HG02759 (cell line): ENCODE data around the gene ZSCAN25.
A peak's percentile ranks its signal among the peaks of the same experiment; 100 is the strongest.
"Not testable (repeated sequence)": the region's sequence is repeated elsewhere in the genome, so short reads cannot be mapped to it uniquely, and the experiment has no call there.

Source experiments
- ATAC-seq: cut with Tn5 transposase; IDR thresholded peaks from one replicate; pipeline ENCODE4 v1.9.1; 2021; ENCODE audit warnings: mild to moderate bottlenecking, moderate library complexity; ENCODE audit not compliant: unreplicated experiment

ZSCAN25 gene

DNA sequence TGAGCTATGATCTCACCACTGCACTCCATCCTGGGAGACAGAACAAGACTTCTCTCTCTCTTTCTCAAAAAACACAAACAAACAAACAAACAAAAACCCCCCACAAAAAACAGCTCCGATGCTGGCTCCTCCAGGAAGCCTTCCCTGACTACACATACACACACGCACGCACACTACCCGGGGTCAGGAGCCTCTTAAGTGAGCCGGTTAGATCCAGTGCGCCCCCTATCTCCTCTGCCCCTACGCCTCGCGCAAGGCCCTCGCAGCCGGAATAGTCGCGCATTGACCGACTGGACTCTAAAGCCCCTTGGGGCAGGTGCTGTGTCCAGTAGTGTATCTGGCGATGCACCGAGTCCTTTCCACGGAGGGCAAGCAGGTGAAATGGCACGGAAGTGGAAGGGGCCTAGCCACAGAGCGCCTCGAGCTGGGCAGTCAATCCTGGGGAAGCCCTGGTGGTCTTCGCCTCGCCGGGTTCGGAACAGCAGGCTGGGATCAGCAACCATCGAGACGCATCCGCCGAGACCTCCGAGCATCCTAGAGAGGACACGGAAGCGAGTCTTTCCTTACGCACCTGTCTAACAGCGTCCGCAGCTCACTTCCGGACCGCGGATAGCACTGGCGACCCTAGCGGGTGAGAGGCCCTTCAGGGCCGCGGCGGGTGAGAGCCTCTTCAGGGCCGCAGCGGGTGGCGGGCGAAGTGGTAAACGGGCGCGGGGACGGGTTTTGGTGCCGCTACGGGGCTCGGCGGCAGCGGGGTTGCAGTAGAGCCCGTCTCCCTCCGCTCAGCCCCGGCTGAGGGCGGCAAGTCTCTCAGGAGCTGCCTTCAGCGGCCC lies at the start of gene ZSCAN25:
Gene ZSCAN25, plus strand, starts transcription at position 588 of the 833 bp plus-strand sequence. CDS start 2,661 bp downstream, outside the sequence.
- peak; percentile 95 for ATAC-seq

DNA sequence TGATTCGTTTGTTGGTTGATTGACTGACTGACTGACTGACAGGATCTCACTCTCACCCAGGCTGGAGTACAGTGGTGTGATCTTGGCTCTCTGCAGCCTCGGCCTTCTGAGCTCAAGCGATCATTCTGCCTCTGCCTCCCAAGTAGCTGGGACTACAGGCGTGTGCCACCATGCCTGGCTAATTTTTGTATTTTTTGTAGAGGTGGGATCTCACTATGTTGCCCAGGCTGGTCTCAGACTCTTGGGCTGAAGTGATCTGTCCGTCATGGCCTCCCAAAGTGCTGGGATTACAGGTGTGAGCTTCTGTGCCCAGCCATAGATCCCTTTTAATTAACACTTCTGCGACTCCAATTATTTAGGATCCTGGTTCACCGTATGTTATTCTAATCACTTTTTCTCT lies 48.0 kb upstream of the ZSCAN25 start:
- not testable (repeated sequence) for ATAC-seq

DNA sequence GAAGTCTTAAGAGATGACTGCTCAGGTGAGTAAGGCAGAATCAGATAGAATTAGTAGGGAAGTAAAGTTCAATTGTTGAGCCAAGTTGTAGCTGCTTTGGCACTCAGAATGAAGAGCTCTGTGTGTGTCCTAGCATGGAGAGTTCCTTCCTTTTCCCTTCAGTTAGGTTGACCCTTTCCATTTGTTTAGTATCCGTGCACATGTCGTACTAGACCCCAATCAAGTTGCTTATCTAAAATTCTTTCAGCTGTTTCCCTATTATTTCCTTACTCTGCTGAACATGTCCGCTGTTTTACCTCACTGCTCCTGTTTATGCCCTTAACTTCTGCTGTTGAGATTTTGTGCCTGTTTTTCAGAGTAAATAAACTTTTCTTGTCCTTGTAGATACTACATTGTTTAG lies 45.0 kb upstream of the ZSCAN25 start:
- ATAC-seq, result no peak

DNA sequence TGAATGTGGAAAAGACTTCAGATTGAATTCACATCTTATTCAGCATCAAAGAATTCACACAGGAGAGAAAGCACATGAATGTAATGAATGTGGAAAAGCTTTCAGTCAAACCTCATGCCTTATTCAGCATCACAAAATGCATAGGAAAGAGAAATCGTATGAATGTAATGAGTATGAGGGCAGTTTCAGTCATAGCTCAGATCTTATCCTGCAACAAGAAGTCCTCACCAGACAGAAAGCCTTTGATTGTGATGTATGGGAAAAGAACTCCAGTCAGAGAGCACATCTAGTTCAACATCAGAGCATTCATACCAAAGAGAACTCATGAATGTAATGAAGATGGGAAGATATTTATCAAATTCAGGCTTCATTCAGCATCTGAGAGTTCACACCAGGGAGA lies 43.5 kb upstream of the ZSCAN25 start:
- ATAC-seq, result no peak

DNA sequence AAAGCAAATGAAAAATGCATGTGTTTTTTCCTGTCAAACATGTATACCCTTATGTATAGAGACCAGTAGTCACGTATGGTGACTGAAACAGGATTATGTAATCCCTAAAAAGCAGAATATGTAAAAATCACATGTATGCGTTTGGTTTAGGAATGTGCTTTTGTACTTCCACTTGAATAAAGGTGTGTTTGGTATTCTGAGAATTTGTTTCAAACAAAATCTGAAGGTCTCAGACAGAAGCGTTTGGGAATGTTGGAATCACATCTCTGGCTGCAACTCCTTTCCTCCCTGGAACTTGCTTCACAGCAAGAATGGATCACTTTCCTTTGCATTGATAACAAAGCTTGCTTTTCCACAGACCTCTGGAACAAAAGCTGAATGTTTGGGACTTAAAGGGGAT lies 40.5 kb upstream of the ZSCAN25 start:
- ATAC-seq, result no peak

DNA sequence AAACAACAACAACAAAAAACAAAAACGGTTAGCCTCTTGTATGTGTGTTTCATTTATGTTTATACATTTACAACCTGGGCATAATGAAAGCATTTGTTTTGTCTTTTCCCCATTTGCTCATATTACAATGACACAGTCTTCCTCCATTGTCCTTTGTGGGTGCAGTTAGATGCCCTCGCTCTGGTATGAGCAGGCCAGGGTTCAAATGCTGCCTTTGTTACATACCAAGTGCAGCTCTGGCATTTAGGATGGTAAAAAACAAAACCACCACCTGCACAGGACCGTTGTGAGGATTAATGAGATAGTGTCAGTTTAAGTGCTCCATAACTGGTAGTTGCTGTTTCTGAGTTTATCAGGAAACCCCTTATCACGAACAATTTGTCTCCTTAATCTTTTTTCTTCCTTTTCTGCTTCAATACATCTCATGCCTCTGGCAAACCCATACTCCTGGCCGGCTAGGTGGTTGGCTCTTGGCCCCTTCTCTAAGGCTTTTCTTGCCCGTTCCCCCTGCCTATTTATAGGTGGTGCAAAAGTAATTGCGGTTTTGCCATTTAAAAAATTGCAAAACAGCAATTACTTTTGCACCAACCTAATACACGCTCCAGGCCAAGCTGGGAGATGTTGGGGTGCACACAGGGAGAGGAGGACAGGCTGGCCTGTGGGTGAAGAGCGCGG lies 37.3 kb upstream of the ZSCAN25 start:
- no peak for ATAC-seq

DNA sequence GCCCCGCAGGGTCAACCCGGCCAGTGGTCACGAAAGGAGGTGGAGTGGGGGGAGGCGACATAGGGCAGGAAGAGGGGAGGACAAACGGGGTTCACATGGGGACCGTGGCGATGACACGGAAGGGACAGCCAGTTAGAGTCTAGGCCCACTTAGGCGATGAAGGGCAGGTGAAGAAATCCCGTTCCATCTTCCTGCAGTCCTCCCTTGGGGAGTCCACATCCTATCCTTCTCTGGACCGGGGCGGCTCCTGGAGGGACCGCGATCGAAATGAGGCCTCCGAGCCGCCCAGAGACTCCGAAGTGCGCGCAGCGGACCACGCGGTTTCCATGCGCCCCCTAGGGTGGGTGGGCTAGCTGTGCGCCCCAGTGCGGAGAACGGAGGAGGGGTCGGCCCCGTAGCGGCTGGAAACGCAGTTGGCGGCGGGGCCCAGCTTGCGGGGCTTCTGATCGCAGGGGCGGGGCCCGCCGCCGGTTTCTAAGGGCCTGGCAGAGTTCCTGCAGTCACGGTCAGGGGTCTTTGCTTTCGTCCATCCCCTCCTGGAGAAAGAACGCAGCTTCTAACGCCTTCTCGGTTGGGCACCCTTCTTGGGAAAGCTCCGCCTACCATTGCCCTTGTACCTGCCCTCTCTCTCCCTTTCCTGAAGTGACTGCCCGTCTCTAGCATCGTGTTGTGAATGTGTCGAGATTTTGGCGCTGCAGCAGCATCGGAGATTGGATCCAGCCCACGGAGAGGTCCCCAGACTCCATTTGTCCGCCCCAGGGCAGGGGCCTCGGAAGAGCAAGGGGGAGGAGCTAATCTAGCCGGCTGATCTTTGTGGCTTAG lies 36.6 kb upstream of the ZSCAN25 start:
- ATAC-seq, result peak; percentile 44

DNA sequence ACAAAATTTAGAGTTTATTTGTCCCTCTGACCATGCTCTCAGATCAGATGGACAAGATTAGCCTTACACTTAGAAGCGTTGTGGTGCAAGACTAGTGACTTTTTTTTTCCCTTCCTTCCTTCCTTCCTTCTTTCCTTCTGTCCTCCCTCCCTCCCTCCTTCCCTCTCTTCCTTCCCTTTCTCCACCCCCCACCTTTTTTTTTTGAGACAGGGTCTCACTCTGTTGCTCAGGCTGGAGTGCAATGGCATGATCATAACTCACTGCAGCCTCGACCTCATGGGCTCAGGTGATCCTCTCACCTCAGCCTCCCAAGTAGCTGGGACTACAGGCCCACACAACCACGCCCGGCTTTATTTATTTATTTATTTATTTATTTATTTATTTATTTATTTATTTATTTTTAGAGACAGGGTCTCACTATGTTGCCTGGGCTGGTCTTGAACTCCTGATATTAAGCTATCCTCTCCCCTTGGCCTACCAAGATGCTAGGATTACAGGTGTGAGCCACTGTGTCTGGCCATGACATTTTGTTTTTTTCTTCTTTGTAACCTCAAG lies 35.9 kb upstream of the ZSCAN25 start:
- not testable (repeated sequence) for ATAC-seq

DNA sequence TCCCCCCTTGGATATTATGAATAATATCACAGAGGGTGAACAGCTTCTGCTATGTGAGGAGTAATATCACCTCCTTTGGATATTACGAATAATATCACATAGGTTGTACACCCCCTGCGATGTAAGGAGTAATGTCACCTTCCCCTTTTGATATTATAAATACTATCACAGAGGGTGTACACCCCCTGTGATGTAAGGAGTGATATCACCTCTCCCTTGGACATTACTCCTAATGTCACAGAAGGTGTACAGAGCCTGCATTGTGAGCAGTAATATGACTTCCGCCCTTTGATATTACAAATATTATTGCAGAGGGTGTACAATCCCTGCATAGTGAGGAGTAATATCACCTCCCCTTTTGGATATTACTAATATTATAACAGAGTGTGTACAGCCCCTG lies 27.9 kb upstream of the ZSCAN25 start:
- no peak for ATAC-seq

DNA sequence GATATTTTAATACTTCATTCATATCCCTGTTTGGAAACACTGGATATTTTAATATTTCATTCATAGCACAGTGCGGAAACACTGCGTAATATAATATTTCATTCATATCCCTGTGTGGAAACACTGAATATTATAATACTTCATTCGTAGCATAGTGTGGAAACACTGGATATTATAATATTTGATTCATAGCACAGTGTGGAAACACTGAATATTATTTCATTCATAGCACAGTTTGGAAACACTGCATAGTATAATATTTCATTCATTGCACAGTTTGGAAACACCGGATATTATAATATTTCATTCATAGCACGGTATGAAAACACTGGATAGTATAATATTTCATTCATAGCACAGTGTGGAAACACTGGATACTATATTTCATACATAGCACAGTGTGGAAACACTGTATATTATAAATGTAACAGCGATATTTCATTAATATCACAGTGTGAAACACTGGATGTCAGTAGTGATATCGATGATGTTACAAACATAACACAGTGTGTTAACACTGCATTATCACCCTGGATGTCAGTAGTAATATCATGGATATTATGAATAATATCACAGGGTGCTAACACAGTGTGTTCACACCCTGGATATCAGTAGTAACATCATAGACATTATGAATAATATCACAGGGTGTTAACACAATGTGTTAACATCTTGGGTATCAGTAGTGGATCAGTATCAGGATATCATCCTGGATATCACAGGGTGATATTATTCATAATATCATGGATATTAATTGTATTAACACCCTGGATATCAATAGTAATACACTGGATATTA lies 21.6 kb upstream of the ZSCAN25 start:
- ATAC-seq, result no peak

DNA sequence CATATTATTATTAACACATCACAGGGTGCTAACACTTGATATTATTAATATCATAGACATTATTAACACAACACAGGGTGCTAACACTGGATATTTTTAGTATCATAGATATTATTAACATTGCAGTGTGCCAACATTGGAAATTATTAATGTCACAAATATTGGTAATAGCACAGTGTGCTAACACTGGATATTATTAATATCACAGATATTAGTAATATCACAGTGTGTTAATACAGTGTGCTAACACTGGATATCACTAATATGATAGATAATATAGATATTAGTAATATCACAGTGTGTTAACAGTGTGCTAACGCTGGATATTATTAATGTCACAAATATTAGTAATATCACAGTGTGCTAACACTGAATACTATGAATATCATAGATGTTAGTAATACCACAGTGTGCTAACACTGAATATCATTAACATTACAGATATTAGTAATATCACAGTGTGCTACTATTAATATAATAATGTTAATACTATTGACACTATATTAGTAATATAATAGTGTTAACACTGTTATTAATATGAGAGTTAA lies 20.3 kb upstream of the ZSCAN25 start:
- ATAC-seq, result no peak

DNA sequence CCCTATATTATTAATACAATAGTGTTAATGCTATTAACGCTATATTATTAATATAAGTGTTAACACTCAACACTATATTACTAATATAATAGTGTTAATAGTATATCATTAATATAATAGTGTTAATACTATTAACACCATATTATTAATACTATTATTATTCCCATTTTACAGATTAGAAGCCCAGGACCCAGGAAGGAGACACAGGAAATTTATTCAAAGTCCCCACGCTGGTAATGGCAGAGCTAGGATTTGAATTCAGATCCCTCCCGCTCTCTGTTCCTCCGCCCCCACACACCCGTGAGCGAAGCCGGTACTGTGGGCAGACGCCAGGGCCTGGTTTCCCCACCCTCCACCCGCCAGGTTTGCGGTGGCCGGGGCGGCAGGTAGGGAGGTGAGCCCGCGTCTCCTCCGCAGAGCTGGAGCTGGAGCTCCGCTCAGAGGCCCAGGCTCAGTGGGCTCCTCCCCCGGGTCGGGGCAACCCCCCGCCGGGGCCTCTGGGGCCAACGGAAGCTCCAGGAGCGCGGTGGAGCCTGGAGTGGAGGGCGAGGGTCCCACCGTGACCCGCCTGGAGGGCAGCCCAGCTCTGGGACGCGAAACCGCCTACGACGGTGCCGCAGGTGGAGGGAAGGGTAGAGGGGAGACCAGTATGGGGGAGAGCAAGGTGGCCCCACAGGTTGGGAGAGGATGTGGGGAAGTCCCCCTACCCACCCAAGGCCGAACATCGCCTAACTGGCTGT lies 18.8 kb upstream of the ZSCAN25 start, which contains the start of gene TMEM225B:
Gene TMEM225B, plus strand, starts transcription at position 506 of the 740 bp plus-strand sequence. CDS start 6,122 bp downstream, outside the sequence.
- no peak for ATAC-seq

DNA sequence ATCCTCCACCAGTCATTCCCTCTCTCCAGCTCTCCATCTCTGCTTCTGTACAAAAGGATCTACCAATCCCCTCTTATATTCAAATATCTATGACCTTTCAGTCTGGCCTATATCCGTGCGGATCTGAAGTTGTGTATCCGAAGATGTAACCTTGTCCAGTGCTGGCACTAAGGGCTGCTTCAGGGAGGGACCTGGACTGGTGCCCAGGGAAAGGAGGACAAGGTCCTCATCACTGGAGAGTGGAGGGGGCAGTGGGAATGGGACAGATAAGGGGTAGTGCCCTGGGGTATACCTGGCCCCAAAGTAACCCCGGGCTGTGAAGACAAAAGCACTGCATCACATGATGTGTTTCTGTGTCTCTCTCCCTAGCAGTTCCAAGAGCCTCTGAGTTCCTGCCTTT lies 16.9 kb upstream of the ZSCAN25 start:
- ATAC-seq, result no peak

DNA sequence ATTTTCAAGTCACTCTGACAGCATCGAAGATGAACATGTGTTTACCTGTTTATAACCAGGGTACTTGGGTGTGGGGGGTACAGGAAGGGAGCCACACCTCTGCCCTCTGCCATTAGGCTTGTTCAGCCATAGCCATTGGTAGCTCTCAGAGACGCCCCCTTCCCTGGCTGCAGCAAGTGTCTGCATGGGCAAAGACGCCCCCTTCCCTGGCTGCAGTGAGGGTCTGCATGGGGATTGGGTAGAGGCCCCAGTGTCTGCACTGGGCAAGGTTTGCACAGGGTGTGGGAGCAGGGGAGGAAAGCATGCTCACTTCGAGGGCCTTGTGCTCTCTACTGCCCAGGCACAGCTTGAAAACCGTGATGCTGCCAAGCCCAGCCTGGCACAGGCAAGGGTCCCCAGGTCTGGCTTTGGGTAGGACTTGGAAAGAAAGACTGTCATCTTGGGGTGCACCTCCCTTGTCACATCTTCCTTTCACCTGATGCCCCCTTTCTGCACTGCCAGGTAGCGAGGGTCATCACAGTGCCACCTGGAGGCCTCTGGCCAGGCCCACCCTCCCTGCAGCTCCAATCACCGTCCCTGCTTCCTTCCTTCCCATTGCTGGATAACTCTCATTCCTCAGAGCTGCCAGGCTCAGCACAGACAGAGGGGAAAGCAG lies 15.0 kb upstream of the ZSCAN25 start:
- no peak for ATAC-seq

DNA sequence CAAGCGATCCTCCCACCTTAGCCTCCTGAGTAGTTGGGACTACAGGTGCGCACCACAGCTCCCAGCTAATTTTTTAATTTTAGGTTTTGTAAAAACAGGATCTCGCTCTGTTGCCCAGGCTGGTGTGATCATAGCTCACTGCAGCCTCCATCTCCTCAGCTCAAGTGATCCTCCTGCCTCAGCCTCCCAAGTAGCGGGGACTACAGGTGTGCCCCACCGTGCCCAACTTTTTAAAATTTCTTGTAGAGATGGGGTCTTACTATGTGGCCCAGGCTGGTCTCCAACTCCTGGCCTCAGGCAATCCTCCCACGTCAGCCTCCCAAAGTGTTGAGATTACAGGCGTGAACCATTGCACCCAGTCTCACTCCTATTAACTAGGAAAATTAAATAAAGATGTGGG lies 11.2 kb upstream of the ZSCAN25 start:
- ATAC-seq, result no peak

DNA sequence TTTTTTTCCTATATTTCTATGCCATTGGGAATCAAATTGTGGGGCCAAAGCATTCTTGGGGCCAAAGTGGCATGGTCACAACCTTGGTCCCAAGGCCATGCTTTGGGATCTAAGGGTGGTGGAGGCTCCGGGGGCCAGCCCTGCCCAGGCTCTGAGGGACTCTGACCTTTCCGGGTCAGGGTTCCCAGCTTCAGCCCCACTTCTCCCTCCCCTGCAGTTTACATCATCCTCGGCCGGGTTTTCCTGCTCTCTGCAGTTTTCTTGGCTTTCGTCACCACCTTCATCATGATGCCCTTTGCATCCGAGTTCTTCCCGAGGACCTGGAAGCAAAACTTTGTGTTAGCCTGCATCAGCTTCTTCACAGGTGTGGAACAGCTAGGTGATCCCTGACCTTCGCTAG lies 10.2 kb upstream of the ZSCAN25 start:
- no peak for ATAC-seq

DNA sequence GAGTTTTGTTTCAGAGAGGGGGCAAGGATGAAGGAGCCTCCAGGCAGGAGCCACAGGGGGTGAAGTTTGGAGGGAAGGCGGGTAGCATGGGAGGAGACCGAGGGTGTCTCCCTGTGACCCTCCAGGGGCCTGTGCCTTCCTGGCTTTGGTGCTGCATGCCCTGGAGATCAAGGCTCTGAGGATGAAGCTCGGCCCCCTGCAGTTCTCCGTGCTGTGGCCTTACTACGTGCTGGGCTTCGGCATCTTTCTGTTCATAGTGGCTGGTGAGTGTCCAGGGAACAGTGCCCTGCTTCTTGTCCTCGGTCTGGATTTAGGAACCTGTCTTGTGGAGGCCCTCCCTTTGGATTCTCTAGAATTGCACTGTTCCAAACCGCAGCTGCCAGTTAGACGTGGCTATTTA lies 9.2 kb upstream of the ZSCAN25 start:
- ATAC-seq, result no peak

DNA sequence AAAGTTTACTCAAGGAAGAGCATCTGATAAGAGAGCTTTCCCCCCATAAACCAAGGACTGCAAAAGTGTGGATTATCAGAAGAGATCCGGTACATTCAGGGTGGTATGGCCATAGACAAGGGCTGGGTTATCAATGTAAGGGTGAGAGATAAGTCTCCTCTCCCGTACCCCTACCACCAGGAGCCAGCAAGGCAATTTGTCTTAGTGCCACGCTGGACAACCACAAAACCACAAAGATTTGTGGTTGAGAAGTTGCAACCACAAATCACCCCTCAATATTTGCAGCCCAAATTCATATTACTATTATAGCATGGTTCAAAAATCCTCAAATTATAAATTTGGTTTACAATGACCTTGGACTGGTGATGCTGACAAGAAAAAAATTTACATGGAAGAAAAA lies 2.3 kb upstream of the ZSCAN25 start:
- ATAC-seq, result no peak

DNA sequence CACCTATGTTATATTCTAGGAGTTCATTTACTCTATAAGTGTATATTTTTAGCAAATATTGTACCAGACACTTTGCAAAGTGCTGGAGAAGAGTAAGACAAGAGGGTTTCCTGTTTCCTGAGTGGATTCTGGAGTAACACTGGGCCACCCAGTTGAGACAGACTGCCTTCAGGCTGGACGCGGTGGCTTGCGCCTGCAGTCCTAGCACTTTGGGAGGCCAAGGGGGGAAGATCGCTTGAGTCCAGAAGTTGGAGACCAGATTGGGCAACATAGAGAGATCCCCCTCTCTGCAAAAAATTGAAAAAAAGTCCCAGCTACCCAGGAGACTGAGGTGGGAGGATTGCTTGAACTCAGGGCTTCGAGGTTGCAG lies 772 bp upstream of the ZSCAN25 start:
- ATAC-seq, result no peak
